GM12878 (cell line): ENCODE results near the gene SMIM14. TPM values are rescaled to one million over a fixed set of nuclear protein-coding genes. Genes with fewer than 3 reads are reported as not detected.
A peak's percentile ranks its signal among the peaks of the same experiment; 100 is the strongest.

Experiments
- BACH1 ChIP-seq: fragments of 450-650 bp; IDR thresholded peaks from 2 replicates; pipeline ENCODE4 v1.6.1; 2017; ENCODE audit warnings: mild to moderate bottlenecking, borderline replicate concordance
- BMI1 ChIP-seq: fragments of 450-650 bp; IDR thresholded peaks from 2 replicates; pipeline ENCODE4 v1.6.1; 2016; ENCODE audit warnings: mild to moderate bottlenecking, moderate library complexity, borderline replicate concordance
- DPF2 ChIP-seq: fragments of 450-650 bp; IDR thresholded peaks from 2 replicates; pipeline ENCODE4 v1.6.1; 2017; ENCODE audit warnings: mild to moderate bottlenecking
- E4F1 ChIP-seq: fragments of 450-650 bp; IDR thresholded peaks from 2 replicates; pipeline ENCODE4 v1.6.1; 2018; ENCODE audit warnings: borderline replicate concordance, mild to moderate bottlenecking; ENCODE audit not compliant: partially characterized antibody
- EGR1 ChIP-seq, 2 experiments: IDR thresholded peaks; 1 replicate in 1 of 2; 2 replicates in 1 of 2; pipeline ENCODE4 v1.6.1; 2011 to 2012; ENCODE audit warnings: low read depth in 2 of 2, low read length in 2 of 2, borderline replicate concordance in 1 of 2, mild to moderate bottlenecking in 1 of 2, moderate library complexity in 1 of 2
- ESRRA ChIP-seq: IDR thresholded peaks from 2 replicates; pipeline ENCODE4 v1.6.1; 2012; ENCODE audit warnings: mild to moderate bottlenecking, low read length, improper control_type of control experiment
- FOXM1 ChIP-seq: IDR thresholded peaks from 2 replicates; pipeline ENCODE4 v1.6.1; 2012; ENCODE audit warnings: low read depth, mild to moderate bottlenecking, inconsistent platforms, low read length, moderate library complexity
- MLLT1 ChIP-seq: fragments of 450-650 bp; IDR thresholded peaks from 2 replicates; pipeline ENCODE4 v1.6.1; 2016; ENCODE audit warnings: mild to moderate bottlenecking
- NFXL1 ChIP-seq: fragments of 450-650 bp; IDR thresholded peaks from 2 replicates; pipeline ENCODE4 v1.6.1; 2017; ENCODE audit warnings: antibody characterized with exemption, mild to moderate bottlenecking, borderline replicate concordance
- NFYB ChIP-seq: IDR thresholded peaks from 2 replicates; pipeline ENCODE4 v1.6.1; 2011; ENCODE audit warnings: low read depth, mild to moderate bottlenecking, low read length, improper control_type of control experiment, moderate library complexity; ENCODE audit not compliant: insufficient read depth
- NR2C1 ChIP-seq: fragments of 450-650 bp; IDR thresholded peaks from 2 replicates; pipeline ENCODE4 v1.6.1; 2017; ENCODE audit warnings: antibody characterized with exemption, mild to moderate bottlenecking, moderate library complexity
- NR2F1 ChIP-seq: fragments of 450-650 bp; conservative IDR thresholded peaks from 2 replicates; pipeline ENCODE4 v1.6.1; 2017; ENCODE audit warnings: mild to moderate bottlenecking
- PAX5 ChIP-seq: IDR thresholded peaks from 2 replicates; pipeline ENCODE4 v1.6.1; 2011; ENCODE audit warnings: low read depth, low read length, borderline replicate concordance
- PKNOX1 ChIP-seq: fragments of 450-650 bp; IDR thresholded peaks from 2 replicates; pipeline ENCODE4 v1.6.1; 2016; ENCODE audit warnings: mild to moderate bottlenecking
- SUPT20H ChIP-seq: IDR thresholded peaks from 2 replicates; pipeline ENCODE4 v1.6.1; 2011; ENCODE audit warnings: low read depth, mild to moderate bottlenecking, low read length, moderate library complexity, borderline replicate concordance; ENCODE audit not compliant: control insufficient read depth
- SUZ12 ChIP-seq: fragments of 200-600 bp; sonication (generic); IDR thresholded peaks from one replicate; pipeline ENCODE4 v1.6.1; 2018; ENCODE audit warnings: antibody characterized with exemption, mild to moderate bottlenecking; ENCODE audit not compliant: unreplicated experiment
- USF2 ChIP-seq: IDR thresholded peaks from 2 replicates; pipeline ENCODE4 v1.6.1; 2011; ENCODE audit warnings: low read depth, low read length, improper control_type of control experiment, borderline replicate concordance
- ZBTB40 ChIP-seq: fragments of 450-650 bp; IDR thresholded peaks from 2 replicates; pipeline ENCODE4 v1.6.1; 2016; ENCODE audit warnings: mild to moderate bottlenecking, moderate library complexity, borderline replicate concordance
- ZNF217 ChIP-seq: fragments of 450-650 bp; IDR thresholded peaks from 2 replicates; pipeline ENCODE4 v1.6.1; 2017; ENCODE audit warnings: antibody characterized with exemption, mild to moderate bottlenecking
- ZNF24 ChIP-seq: fragments of 450-650 bp; IDR thresholded peaks from 2 replicates; pipeline ENCODE4 v1.6.1; 2017; ENCODE audit warnings: antibody characterized with exemption, mild to moderate bottlenecking
- polyA plus RNA-seq, 11 experiments: library from polyadenylated mRNA; depleted of rRNA in 4 of 11; unstranded in 6 of 11; stranded (reverse) in 5 of 11; fragments of >200 nt; fragmentation: Nextera tagmentation in 4 of 11; fragmentation: Illumina TruSeq in 1 of 11; extraction: Ambion mirVana in 4 of 11; extraction: Trizol in 1 of 11; gene quantifications; 1 replicate in 1 of 11; 2 replicates in 10 of 11; pipeline versions ENCODE4 v1.2.1 to v1.2.3, GENCODE V29; 2011 to 2016; ENCODE audit warnings: inconsistent platforms in 2 of 11, missing spikeins in 2 of 11, low read depth in 1 of 11
- total RNA-seq, 4 experiments: library from RNA; depleted of rRNA in 3 of 4; stranded (reverse); fragments of >200 nt in 3 of 4; fragmentation: Illumina TruSeq in 1 of 4; extraction: Trizol in 1 of 4; gene quantifications; 2 replicates each; pipeline versions ENCODE4 v1.2.1 to v1.2.3, GENCODE V29; 2013 to 2021

SMIM14 gene
- total and polyA plus RNA-seq, 10 of the 15 experiments (the other 5 are each of a cell fraction or from before 2014, with no cell fraction given) = 125 to 671 (median 188) TPM

- TF ChIP-seq NR2F1 (peak; percentile 86), E4F1 (no peak), EGR1 (IDR thresholded peaks at IDR 0.05; ENCODE audit: borderline replicate concordance in 1 of 2, low read depth in 2 of 2, low read length in 2 of 2) (no peak), NR2C1 (no peak), USF2 (no peak), MLLT1 (peak; percentile 77), PAX5 (no peak), FOXM1 (peak; percentile 75), SUZ12 (no peak), NFXL1 (no peak), PKNOX1 (no peak), NFYB (no peak), SUPT20H (no peak), ESRRA (no peak), BACH1 (peak; percentile 49; the same call in 1 of the 2 replicates), BMI1 (peak; percentile 75; the same call in 1 of the 2 replicates), DPF2 (peak; percentile 90), ZBTB40 (no peak), ZNF217 (peak; percentile 93; the same call in 1 of the 2 replicates), ZNF24 (peak; percentile 86)
Measured at GRCh38 chr4:39636531-39637184, 2.0 kb downstream of the SMIM14 start (continued).
